ENCODE measurements around the gene CLDN3.

CLDN3 gene

GRCh38 chr7:73746378-73746777 is 23.7 kb downstream of the CLDN3 start:
- peak overlapping the region; percentile 99 for H3K27ac ChIP-seq
- no peak for TF ChIP-seq CTCF (conservative IDR thresholded peaks at IDR 0.05)

GRCh38 chr7:73742753-73743641 is 27.1 kb downstream of the CLDN3 start:
- no peak for TF ChIP-seq CTCF (conservative IDR thresholded peaks at IDR 0.05)
- H3K27ac ChIP-seq, result peak overlapping the region; percentile 99

GRCh38 chr7:73742338-73742752 is 27.7 kb downstream of the CLDN3 start:
- TF ChIP-seq CTCF (conservative IDR thresholded peaks at IDR 0.05), result no peak
- H3K27ac ChIP-seq, result peak overlapping the region; percentile 99

- no peak for TF ChIP-seq CTCF (conservative IDR thresholded peaks at IDR 0.05)
- peak overlapping the region; percentile 99 for H3K27ac ChIP-seq
These were observed 28.5 kb downstream of the CLDN3 start for GRCh38 chr7:73741600-73741999.

DNA sequence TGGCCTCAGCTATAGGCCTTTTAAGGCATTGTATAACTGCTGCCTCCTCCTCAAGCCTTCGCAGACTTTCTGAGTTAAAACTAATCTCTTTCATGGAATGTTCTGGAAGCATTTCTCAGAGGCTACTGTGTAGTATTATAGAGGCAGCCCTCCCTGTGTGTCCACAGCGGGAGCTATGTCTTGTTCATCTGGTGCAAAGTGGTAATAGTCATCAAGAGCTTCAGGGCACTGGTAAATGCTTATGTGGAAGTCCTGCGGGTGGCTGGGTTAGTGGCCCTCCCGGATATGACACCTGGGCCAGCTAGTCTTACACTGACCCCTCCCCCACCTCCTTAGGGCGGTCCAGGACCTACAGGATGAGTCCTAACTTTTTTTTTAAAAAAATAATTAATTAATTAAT is 29.3 kb downstream of the CLDN3 start:
- peak overlapping the region; percentile 99 for H3K27ac ChIP-seq
- TF ChIP-seq CTCF (conservative IDR thresholded peaks at IDR 0.05), result no peak

DNA sequence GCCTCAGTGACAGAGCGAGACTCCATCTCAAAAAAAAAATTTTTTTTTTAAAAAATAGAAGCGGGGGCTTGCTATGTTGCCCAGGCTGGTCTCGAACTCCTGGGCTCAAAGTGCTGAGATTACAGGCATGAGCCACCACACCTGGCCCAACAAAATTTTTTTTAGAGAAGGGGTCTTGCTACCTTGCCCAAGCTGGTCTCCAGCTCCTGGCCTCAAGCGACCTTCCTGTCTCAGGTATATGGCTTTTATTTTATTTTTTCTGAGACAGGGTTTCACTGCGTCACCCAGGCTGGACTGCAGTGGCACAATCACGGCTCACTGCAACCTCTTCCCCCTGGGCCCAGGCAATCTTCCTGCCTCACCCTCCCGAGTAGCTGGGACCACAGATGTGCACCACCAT is 29.9 kb downstream of the CLDN3 start:
- H3K27ac ChIP-seq, result peak overlapping the region; percentile 99
- no peak for TF ChIP-seq CTCF (conservative IDR thresholded peaks at IDR 0.05)

GRCh38 chr7:73739387-73739767 is 30.7 kb downstream of the CLDN3 start:
- peak overlapping the region; percentile 99 for H3K27ac ChIP-seq
- no peak for TF ChIP-seq CTCF (conservative IDR thresholded peaks at IDR 0.05)

All from VCaP (cell line).